ENCODE results near the gene ABCA1. TPM values are rescaled to one million over a fixed set of nuclear protein-coding genes. Genes with fewer than 3 reads are reported as not detected.

Gene ABCA1
- total RNA-seq, 1 donor from 2014 or later = 10.8 TPM

GRCh38 chr9:104864675-104865104 lies 63.3 kb downstream of the ABCA1 start:
- no peak overlapping the region for H3K27ac ChIP-seq (replicated peaks)
- H3K27me3 ChIP-seq (ENCODE audit: low read depth) = no peaks in the 10 kb centered on the region
- H3K4me1 ChIP-seq = peaks cover 46% of the 10 kb centered on the region
- no peaks in the 10 kb centered on the region for H3K9me3 ChIP-seq (replicated peaks)
- DNase-seq = no peak
- no peak for TF ChIP-seq CTCF (IDR thresholded peaks at IDR 0.05; ENCODE audit: borderline replicate concordance)
- H3K4me3 ChIP-seq = no peak overlapping the region
- intact Hi-C loops (cut with micrococcal nuclease) = loop anchor here (5.0 to 10.0 kb wide), 3 partner anchors 60 to 548 kb away; partner anchors contain the start of gene ABCA1
- H3K36me3 ChIP-seq = peaks cover 14% of the 10 kb centered on the region

DNA sequence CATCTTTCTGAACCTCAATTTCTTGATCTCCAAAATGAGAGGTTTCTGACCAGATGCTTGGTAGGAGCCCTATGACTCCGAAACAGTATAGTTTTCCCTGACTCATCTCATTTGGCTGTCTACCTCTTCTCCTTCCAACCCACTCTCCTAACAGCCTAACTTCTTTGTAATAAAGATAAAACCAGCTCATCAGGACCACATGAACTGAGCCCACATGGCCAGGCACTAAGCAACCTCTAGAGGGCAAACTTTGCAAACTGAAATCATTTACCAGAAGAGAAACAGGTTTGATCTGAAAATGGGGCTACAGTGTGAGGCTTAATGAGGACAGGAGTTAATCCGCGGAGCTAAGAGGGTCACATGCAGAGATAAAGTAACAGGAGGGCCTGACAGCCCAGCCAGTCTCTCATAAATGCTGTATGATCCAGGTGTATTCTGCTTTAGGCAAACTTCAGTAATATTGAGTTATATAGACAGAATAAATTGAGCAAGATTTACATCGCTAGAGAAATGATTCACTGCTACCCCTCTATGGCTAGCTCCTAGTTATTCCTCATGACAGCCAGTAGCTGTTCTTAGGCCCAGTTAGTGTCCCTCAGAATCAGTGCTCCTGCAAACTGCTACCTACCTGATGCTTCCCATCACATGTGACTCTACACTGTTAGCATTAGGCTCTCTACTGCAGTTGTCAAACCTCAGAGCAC lies 64.6 kb downstream of the ABCA1 start:
- Histone ChIP-seq H3K27me3 (ENCODE audit: low read depth) (no peaks in the 10 kb centered on the region), H3K36me3 (peaks cover 16% of the 10 kb centered on the region), H3K27ac (replicated peaks) (no peak overlapping the region), H3K4me1 (peaks cover 46% of the 10 kb centered on the region), H3K9me3 (replicated peaks) (no peaks in the 10 kb centered on the region), H3K4me3 (no peak overlapping the region)
- TF ChIP-seq CTCF (IDR thresholded peaks at IDR 0.05; ENCODE audit: borderline replicate concordance) = peak; percentile 85
- no peak for DNase-seq
- intact Hi-C loops (cut with micrococcal nuclease) = loop anchor here (5.0 to 10.0 kb wide), 2 partner anchors 61 to 294 kb away; partner anchors contain the start of gene ABCA1

DNA sequence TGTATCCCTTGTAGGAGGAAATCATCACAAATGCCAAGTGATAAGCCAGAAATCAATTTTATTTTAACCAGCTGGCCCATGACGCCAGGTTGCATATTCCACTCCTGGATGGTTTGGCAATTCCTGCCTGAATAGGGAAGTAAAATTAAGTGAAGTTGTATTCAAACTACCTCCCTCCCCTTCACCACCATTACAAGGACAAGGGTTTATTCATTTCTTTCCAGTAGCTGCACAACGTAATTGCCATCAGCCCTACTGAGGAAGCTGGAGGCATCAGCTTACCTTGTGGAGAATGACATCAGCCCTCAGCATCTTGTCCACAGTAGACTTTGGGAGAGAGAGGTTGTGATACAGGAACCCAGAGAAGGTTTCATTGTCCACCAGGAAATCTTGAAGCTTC lies 66.6 kb downstream of the ABCA1 start:
- intact Hi-C loops (cut with micrococcal nuclease) = loop anchor here (5.0 to 10.0 kb wide), 2 partner anchors 63 to 296 kb away; partner anchors contain the start of gene ABCA1
- no peak overlapping the region for H3K27ac ChIP-seq (replicated peaks)
- no peaks in the 10 kb centered on the region for H3K27me3 ChIP-seq (ENCODE audit: low read depth)
- TF ChIP-seq CTCF (IDR thresholded peaks at IDR 0.05; ENCODE audit: borderline replicate concordance) = no peak
- H3K4me1 ChIP-seq = peaks cover 42% of the 10 kb centered on the region
- no peak for DNase-seq
- peaks cover 30% of the 10 kb centered on the region for H3K36me3 ChIP-seq
- H3K4me3 ChIP-seq = no peak overlapping the region
- no peaks in the 10 kb centered on the region for H3K9me3 ChIP-seq (replicated peaks)

GRCh38 chr9:104860263-104860662 lies 67.7 kb downstream of the ABCA1 start:
- intact Hi-C loops (cut with micrococcal nuclease) = loop anchor here (5.0 to 10.0 kb wide), 2 partner anchors 65 to 297 kb away; partner anchors contain the start of gene ABCA1
- H3K9me3 ChIP-seq (replicated peaks) = no peaks in the 10 kb centered on the region
- H3K4me1 ChIP-seq = peaks cover 40% of the 10 kb centered on the region
- H3K27ac ChIP-seq (replicated peaks) = no peak overlapping the region
- H3K27me3 ChIP-seq (ENCODE audit: low read depth) = no peaks in the 10 kb centered on the region
- H3K4me3 ChIP-seq = no peak overlapping the region
- TF ChIP-seq CTCF (IDR thresholded peaks at IDR 0.05; ENCODE audit: borderline replicate concordance) = no peak
- no peak for DNase-seq
- peaks cover 29% of the 10 kb centered on the region for H3K36me3 ChIP-seq

- H3K27ac ChIP-seq (replicated peaks) = peak overlapping the region; percentile 4
- no peak for TF ChIP-seq CTCF (IDR thresholded peaks at IDR 0.05; ENCODE audit: borderline replicate concordance)
- H3K36me3 ChIP-seq = peaks cover 41% of the 10 kb centered on the region
- no peak for DNase-seq
- H3K27me3 ChIP-seq (ENCODE audit: low read depth) = no peaks in the 10 kb centered on the region
- intact Hi-C loops (cut with micrococcal nuclease) = no loop called here
- H3K9me3 ChIP-seq (replicated peaks) = no peaks in the 10 kb centered on the region
- peaks cover 29% of the 10 kb centered on the region for H3K4me1 ChIP-seq
- no peak overlapping the region for H3K4me3 ChIP-seq
Observed at GRCh38 chr9:104858846-104859245, 69.1 kb downstream of the ABCA1 start.
